Activated T-cell treated with anti-CD3 and anti-CD28 coated beads for 48 hours (primary cell): ENCODE results near the gene INTS7.

ENCODE experiments used
- DNase-seq: peaks from one replicate; pipeline ENCODE4 v3.0.0-alpha.2; 2020; ENCODE audit warnings: low read depth

Gene INTS7

DNA sequence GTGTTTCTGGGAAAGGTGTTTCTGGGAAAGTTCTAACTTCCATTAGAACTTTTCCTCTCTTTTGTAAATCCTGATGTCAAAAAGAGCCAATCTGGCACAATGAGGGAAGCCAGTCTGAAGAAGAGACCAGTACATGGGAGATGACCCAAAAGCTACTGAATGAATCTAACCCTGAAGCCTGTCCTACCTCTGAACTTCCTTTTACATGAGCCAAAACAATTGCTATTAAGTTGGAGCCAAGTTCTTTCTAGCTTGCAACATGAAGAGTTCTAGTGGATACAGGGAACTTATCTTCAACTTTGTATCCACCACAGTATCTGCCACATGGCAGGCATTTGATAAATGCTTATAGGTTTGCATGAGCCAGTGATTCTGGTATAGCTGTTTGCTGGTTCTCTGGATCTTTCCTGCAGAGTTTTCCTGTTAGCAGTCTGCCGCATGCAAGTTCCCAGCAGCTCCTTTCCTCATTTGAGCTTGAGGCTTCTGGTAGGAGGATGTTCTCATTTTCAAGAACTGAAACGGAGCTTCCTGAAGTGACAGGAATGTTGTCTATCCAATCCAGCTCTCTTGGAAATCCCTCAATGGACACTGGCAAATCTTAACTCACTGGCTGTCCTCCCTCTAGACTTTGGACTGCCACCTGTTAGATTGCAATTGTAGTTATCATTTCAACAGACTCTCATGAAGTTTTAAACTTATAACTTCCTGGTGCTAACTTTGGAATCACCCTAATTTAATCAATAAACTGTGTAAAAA, 131.7 kb downstream of the INTS7 start:
- no peak for DNase-seq

GRCh38 chr1:211902624-211903291, 132.6 kb downstream of the INTS7 start:
- no peak for DNase-seq

DNA sequence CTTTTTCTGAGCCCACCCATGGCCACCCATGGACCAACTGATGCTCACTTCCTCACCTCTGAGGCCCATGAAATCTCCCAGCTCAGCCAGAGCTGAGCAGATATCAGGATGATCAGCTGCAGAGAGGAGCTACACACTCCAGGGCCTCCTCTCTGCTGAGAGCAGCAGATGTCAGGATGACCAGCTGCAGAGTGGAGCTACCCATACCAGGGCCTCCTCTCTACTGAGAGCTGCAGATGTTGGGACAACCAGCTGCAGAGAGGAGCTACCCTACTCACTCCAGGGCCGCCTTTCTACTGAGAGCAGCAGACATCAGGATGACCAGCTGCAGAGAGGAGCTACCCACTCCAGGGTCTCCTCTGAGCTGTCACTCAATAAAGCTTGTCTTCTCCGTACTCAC, 133.4 kb downstream of the INTS7 start:
- no peak for DNase-seq

GRCh38 chr1:211900441-211900840, 134.9 kb downstream of the INTS7 start:
- no peak for DNase-seq

DNA sequence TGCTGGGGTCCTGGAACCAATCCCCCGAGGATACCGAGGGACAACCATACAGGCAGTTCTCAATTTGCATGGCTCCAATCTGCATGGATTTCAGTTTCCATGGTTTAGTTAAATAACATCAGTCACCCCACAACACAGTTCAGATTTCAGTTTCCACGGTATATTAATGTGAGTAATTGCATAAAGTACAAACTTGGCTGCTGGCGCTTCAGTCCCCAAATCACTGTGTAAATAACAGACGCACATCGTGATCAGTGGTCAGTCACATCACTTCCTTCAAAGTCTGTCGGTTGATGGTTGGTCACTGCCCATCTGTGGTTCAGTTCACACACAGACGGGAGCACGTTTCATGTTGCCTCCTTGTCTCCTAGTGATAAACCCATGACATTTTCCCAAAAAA, 138.4 kb downstream of the INTS7 start:
- DNase-seq, result no peak

GRCh38 chr1:211895126-211895759, 140.1 kb downstream of the INTS7 start:
- DNase-seq, result no peak

- no peak for DNase-seq
Observed at GRCh38 chr1:211894312-211894711, 141.0 kb downstream of the INTS7 start.

DNA sequence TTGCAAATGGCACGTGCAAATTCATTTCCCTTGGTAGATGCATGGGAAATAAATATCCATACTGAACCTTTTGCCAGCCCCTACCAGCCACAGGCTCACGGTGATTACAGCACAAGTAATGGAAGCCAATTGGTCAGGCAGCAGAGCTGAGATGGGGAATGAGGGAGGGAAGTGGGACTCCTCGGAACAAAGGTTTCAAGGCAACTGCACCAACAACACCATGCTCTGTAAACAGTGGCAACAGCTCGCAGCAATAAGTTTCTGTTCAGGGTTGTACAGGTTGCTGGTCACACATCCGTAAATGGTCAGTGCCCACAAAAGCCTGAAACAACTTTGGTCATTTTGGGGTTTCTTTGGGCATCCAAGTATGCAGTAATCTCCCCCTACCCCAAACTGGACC, 142.1 kb downstream of the INTS7 start:
- DNase-seq, result no peak

DNA sequence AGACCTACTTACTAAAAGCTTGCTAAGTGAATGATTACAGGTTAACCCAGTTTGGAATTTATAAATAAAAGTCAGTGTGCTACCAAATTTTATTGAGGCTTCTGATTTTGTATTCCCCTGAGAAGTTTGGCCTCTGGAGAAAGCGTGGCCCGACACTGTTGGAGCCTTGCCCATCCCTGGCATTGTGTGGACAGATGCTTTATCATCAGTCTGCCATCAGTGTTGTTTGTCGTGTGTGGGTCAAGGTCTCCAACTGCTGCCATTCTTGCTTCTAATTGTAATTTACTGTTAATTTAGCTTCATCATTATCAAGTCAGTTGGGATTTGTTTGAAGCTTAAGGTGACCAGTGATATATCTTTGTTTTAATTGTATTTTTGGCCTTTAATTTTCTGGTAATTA, 142.8 kb downstream of the INTS7 start:
- DNase-seq, result no peak

- DNase-seq, result no peak
Observed at GRCh38 chr1:211891708-211892107, 143.6 kb downstream of the INTS7 start.
